Occipital lobe (tissue), 2 donors: ENCODE data around the gene CELA2A. TPM values are rescaled to one million over a fixed set of nuclear protein-coding genes. Genes with fewer than 3 reads are reported as not detected.
"Not testable (repeated sequence)": the region's sequence is repeated elsewhere in the genome, so short reads cannot be mapped to it uniquely, and the experiment has no call there.

ENCODE experiments used
- DNase-seq: peaks from one replicate; lab custom pipeline; 2025; lab: John Stamatoyannopoulos, UW
- total RNA-seq: library from RNA; depleted of rRNA; stranded (reverse); fragments of >200 nt; gene quantifications from one replicate; pipeline ENCODE4 v1.2.3, GENCODE V29; 2014

CELA2A gene
- total RNA-seq, 1 donor from 2014 or later = not detected

- DNase-seq = no peak
Measured at GRCh38 chr1:15444468-15445389, 11.8 kb upstream of the CELA2A start.

GRCh38 chr1:15445390-15446122, 11.0 kb upstream of the CELA2A start:
- no peak for DNase-seq

GRCh38 chr1:15446212-15446611, 10.3 kb upstream of the CELA2A start:
- no peak for DNase-seq

GRCh38 chr1:15448877-15449462, 7.6 kb upstream of the CELA2A start:
- no peak for DNase-seq

- DNase-seq = no peak
Measured at GRCh38 chr1:15449567-15449966, 7.0 kb upstream of the CELA2A start.

- DNase-seq = no peak
Measured at GRCh38 chr1:15451014-15451722, 5.4 kb upstream of the CELA2A start.

GRCh38 chr1:15452216-15452615, 4.3 kb upstream of the CELA2A start:
- no peak for DNase-seq

- DNase-seq = no peak
Measured at GRCh38 chr1:15452866-15453571, 3.5 kb upstream of the CELA2A start.

- no peak for DNase-seq
Measured at GRCh38 chr1:15453734-15454133, 2.8 kb upstream of the CELA2A start.

GRCh38 chr1:15454256-15454655, 2.3 kb upstream of the CELA2A start:
- DNase-seq = no peak

GRCh38 chr1:15455522-15455921, 1.0 kb upstream of the CELA2A start:
- no peak for DNase-seq

GRCh38 chr1:15457585-15457984, 1.1 kb downstream of the CELA2A start:
- no peak for DNase-seq

GRCh38 chr1:15458388-15458787, 1.9 kb downstream of the CELA2A start:
- DNase-seq = not testable (repeated sequence)

GRCh38 chr1:15459771-15460707, 3.5 kb downstream of the CELA2A start:
- no peak for DNase-seq

GRCh38 chr1:15460708-15461095, 4.2 kb downstream of the CELA2A start:
- DNase-seq = no peak

- DNase-seq = not testable (repeated sequence)
Measured at GRCh38 chr1:15463064-15463800, 6.7 kb downstream of the CELA2A start.

- not testable (repeated sequence) for DNase-seq
Measured at GRCh38 chr1:15463926-15464322, 7.4 kb downstream of the CELA2A start.

- DNase-seq = no peak
Measured at GRCh38 chr1:15465674-15466073, 9.1 kb downstream of the CELA2A start.
